Lower leg skin (tissue), 4 donors: ENCODE data around the gene ULK1. TPM values are rescaled to one million over a fixed set of nuclear protein-coding genes. Genes with fewer than 3 reads are reported as not detected.

Source experiments
- DNase-seq, 2 donors: peaks; one replicate each; pipeline ENCODE4 v3.0.0-alpha.2; 2019; ENCODE audit warnings: low spot score in 2 of 2
- H3K4me3 ChIP-seq: fragments of 200-600 bp; sonication (generic); 2 replicates; pipeline ENCODE4 v1.5.1; 2017; ENCODE audit warnings: mild to moderate bottlenecking, low read depth; ENCODE audit not compliant: poor library complexity, severe bottlenecking
- CTCF ChIP-seq, 3 donors: fragments of 450-650 bp; IDR thresholded peaks; one replicate each; pipeline ENCODE4 v1.5.1; 2016; ENCODE audit warnings: antibody characterized with exemption in 3 of 3, mild to moderate bottlenecking in 3 of 3, moderate library complexity in 2 of 3
- POLR2A ChIP-seq, 2 donors: fragments of 450-650 bp; IDR thresholded peaks; one replicate each; pipeline ENCODE4 v1.6.1; 2016 to 2017; ENCODE audit warnings: antibody characterized with exemption in 2 of 2, mild to moderate bottlenecking in 1 of 2, moderate library complexity in 1 of 2
- WGBS, 2 donors: methylation state at CpG; one replicate each; pipeline ENCODE4 v1.1.5; 2018; 5-methylcytosine and 5-hydroxymethylcytosine counted together
- intact Hi-C: fragments of 100-400 bp; cut with DNase I; formaldehyde crosslinking; loops from one replicate; pipeline ENCODE4 v1.15.0; 2023; ENCODE audit warnings: low total_unique reads
- total RNA-seq, 4 donors: library from RNA; depleted of rRNA; stranded (reverse); fragments of >200 nt; gene quantifications; one replicate each; pipeline ENCODE4 v1.1.0, GENCODE V29; 2016

The ULK1 gene
- total RNA-seq, 4 donors from 2014 or later: 42.8 to 117 (median 46.1) TPM

DNA sequence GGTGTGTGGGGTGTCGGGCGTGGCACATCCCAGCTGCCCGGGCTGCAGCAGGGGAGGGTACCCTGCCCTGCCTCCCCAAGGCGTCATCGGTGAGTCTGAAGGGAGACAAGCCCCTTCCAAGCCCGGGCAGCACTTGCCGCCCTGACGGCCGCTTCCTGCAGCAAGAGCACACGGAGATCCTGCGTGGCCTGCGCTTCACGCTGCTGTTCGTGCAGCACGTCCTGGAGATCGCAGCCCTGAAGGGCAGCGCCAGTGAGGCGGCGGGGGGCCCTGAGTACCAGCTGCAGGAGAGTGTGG lies 24.6 kb downstream of the ULK1 start:
- DNase-seq: no peak
- intact Hi-C loops: no loop called here
- TF ChIP-seq CTCF (IDR thresholded peaks at IDR 0.05): no peak
- no peak for TF ChIP-seq POLR2A (IDR thresholded peaks at IDR 0.05)
- WGBS, 2 donors: 88% methylated on average over 18 to 19 of the region's 19 CpGs
- H3K4me3 ChIP-seq: no peak overlapping the region

DNA sequence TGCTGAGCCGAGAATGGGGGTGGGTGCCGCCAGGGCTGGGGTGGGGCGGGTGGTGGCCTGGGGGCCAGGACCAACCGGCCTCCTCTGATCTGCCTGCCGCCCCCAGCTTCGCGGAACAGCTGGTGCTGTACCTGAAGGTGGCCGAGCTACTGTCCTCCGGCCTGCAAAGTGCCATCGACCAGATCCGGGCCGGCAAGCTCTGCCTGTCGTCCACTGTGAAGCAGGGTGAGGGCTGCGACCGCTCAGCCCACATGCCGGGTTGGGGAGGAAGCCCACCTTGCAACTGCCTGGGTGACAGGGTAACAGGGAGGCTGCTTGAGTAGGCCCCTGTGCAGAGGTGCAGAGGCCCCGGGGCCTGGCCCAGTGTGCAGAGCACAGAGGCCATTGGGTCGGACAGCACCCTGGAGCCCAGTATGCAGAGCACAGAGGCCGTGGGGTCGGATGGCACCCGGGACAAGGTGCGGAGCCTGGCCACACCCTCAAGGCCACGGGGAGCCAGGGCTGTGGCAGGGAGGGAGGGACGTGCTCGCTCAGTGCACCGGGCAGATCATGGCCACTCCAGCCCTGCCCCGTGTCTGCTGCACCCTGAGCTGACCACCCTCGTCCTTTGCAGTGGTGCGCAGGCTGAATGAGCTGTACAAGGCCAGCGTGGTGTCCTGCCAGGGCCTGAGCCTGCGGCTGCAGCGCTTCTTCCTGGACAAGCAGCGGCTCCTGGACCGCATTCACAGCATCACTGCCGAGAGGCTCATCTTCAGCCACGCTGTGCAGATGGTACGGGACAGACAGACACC lies 25.1 kb downstream of the ULK1 start:
- no peak overlapping the region for H3K4me3 ChIP-seq
- 89 to 92% methylated on average over 28 to 34 of the region's 37 CpGs for WGBS, 2 donors
- DNase-seq: no peak
- TF ChIP-seq CTCF (IDR thresholded peaks at IDR 0.05) (no peak), POLR2A (IDR thresholded peaks at IDR 0.05) (no peak)
- intact Hi-C loops: no loop called here

- DNase-seq: no peak
- intact Hi-C loops: no loop called here
- WGBS, 2 donors: 96 to 98% methylated on average over 10 to 14 of the region's 14 CpGs
- no peak for TF ChIP-seq CTCF (IDR thresholded peaks at IDR 0.05)
- TF ChIP-seq POLR2A (IDR thresholded peaks at IDR 0.05): no peak
- H3K4me3 ChIP-seq: no peak overlapping the region
These were observed 25.7 kb downstream of the ULK1 start for GRCh38 chr12:131920157-131920508.

DNA sequence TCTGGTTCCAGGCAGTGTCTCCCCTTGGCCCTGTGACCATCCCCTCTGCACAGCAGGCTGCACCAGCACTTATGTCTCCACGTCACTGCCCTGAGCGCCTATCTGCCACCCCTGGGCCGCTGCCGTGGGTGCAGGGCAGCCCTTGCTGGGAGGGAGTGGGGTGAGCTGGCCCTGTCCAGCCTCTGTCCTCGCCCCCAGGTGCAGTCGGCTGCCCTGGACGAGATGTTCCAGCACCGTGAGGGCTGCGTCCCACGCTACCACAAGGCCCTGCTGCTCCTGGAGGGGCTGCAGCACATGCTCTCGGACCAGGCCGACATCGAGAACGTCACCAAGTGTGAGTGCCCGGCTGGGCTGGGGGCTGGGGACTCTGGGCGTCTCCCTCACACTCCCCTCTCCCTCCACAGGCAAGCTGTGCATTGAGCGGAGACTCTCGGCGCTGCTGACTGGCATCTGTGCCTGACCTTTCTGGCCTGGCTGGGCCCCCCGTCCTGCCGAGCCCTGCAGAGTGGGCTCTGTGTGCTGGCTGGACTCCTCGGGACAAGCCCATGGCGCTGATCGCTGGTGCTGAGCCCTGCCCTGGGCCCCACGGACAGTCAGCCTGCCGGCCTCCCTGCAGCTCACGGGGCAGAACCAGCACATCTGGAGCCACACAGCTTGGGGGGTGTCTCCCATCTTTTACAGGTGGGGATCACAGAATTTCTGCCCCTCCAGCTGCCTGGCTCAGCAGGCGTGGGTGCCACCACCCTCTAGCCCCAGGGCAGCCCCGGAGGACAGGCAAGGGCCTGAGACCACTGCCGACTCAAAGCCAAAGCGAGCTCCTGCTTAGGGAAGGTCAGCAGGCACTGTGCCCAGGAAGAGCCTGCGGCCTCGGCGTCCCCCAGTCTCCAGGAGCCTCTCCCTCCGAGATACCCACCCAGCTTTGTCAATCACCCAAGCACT lies 26.7 kb downstream of the ULK1 start:
- TF ChIP-seq CTCF (IDR thresholded peaks at IDR 0.05) (no peak), POLR2A (IDR thresholded peaks at IDR 0.05) (no peak)
- 83 to 85% methylated on average over 24 to 31 of the region's 35 CpGs for WGBS, 2 donors
- DNase-seq: no peak
- intact Hi-C loops: no loop called here
- no peak overlapping the region for H3K4me3 ChIP-seq

GRCh38 chr12:131921866-131922769 lies 27.7 kb downstream of the ULK1 start:
- no peak overlapping the region for H3K4me3 ChIP-seq
- 72 to 80% methylated on average over 29 of the region's 29 CpGs for WGBS, 2 donors
- intact Hi-C loops: no loop called here
- TF ChIP-seq CTCF (IDR thresholded peaks at IDR 0.05) (no peak), POLR2A (IDR thresholded peaks at IDR 0.05) (no peak)
- DNase-seq: no peak
